HEK293 (cell line): ENCODE results near the gene HECTD2.
A peak's percentile ranks its signal among the peaks of the same experiment; 100 is the strongest.

Experiments
- GLIS2 ChIP-seq: fragments of 450-650 bp; formaldehyde crosslinking; IDR thresholded peaks from 2 replicates; pipeline ENCODE4 v1.5.1; 2016; ENCODE audit warnings: missing biosample characterization, missing genetic modification characterization
- HOXA7 ChIP-seq: sonication (generic); formaldehyde crosslinking; IDR thresholded peaks from 2 replicates; pipeline ENCODE4 v1.8.1; 2022; ENCODE audit warnings: missing genetic modification reagents, borderline replicate concordance
- PRDM10 ChIP-seq: fragments of 450-650 bp; formaldehyde crosslinking; IDR thresholded peaks from 2 replicates; pipeline ENCODE4 v1.5.1; 2016; ENCODE audit warnings: missing biosample characterization, missing genetic modification characterization
- SP2 ChIP-seq: fragments of 450-650 bp; formaldehyde crosslinking; IDR thresholded peaks from 2 replicates; pipeline ENCODE4 v1.5.1; 2016; ENCODE audit warnings: missing biosample characterization, missing genetic modification characterization
- ZNF138 ChIP-seq: fragments of 450-650 bp; formaldehyde crosslinking; IDR thresholded peaks from 2 replicates; pipeline ENCODE4 v1.5.1; 2016; ENCODE audit warnings: missing biosample characterization, missing genetic modification characterization, borderline replicate concordance
- ZNF221 ChIP-seq: fragments of 450-650 bp; formaldehyde crosslinking; IDR thresholded peaks from 2 replicates; pipeline ENCODE4 v1.5.1; 2017; ENCODE audit warnings: missing biosample characterization, missing genetic modification characterization, borderline replicate concordance
- ZNF24 ChIP-seq: fragments of 450-650 bp; formaldehyde crosslinking; IDR thresholded peaks from 2 replicates; pipeline ENCODE4 v1.5.1; 2016; ENCODE audit warnings: missing biosample characterization, missing genetic modification characterization
- ZNF561 ChIP-seq: fragments of 450-650 bp; IDR thresholded peaks from 2 replicates; pipeline ENCODE4 v1.5.1; 2018; ENCODE audit warnings: missing biosample characterization, missing genetic modification characterization, borderline replicate concordance
- TF ChIP-seq, protein P1 (sequence below): fragments of 450-650 bp; formaldehyde crosslinking; IDR thresholded peaks from 2 replicates; pipeline ENCODE4 v1.5.1; 2016; ENCODE audit warnings: missing biosample characterization, missing genetic modification characterization
- TF ChIP-seq, protein P2 (sequence below): fragments of 450-650 bp; formaldehyde crosslinking; IDR thresholded peaks from 2 replicates; pipeline ENCODE4 v1.5.1; 2016; ENCODE audit warnings: missing biosample characterization, missing genetic modification characterization
- TF ChIP-seq, protein P3 (sequence below): fragments of 450-650 bp; formaldehyde crosslinking; IDR thresholded peaks from 2 replicates; pipeline ENCODE4 v1.5.1; 2016; ENCODE audit warnings: missing biosample characterization, missing genetic modification characterization, low read depth
- TF ChIP-seq, protein P4 (sequence below): fragments of 450-650 bp; formaldehyde crosslinking; optimal IDR thresholded peaks from 2 replicates; pipeline ENCODE3; 2016; ENCODE audit warnings: missing biosample characterization, mild to moderate bottlenecking, missing genetic modification characterization

DNA sequence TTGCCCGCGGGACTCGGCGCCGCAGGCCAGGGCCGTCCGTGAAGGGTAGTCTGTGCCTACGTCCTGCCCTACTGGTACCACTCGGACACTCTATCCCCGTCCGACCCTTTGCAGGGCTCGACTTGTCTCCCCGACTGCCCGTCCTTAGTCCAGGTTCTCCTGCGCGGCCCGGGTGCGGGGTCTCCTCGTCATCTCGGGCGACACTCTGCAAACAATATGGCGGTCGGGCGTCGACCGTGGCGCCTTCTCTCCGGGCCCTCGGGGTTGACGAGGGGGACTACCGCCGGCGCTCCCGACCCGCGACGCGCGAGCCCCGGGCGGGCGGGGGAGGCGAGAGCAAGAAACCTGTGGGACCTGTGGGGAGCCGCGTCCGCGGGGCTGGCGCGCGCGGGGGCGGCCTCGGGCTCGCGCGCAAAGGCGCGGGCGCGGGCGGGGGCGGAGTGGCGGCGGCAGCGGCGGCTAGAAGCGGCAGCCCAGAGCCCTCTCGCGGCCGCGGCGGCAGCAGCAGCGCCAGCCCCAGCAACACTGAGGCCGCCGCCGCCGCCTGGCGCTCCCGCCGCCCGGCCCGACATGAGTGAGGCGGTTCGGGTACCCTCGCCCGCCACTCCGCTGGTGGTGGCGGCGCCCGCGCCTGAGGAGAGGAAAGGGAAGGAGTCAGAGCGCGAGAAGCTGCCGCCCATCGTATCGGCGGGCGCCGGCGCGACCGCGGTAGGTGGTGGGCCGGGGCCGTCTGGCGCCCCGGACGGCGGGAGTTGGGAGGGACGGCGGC lies at the start of gene HECTD2:
- TF ChIP-seq, protein P1, sequence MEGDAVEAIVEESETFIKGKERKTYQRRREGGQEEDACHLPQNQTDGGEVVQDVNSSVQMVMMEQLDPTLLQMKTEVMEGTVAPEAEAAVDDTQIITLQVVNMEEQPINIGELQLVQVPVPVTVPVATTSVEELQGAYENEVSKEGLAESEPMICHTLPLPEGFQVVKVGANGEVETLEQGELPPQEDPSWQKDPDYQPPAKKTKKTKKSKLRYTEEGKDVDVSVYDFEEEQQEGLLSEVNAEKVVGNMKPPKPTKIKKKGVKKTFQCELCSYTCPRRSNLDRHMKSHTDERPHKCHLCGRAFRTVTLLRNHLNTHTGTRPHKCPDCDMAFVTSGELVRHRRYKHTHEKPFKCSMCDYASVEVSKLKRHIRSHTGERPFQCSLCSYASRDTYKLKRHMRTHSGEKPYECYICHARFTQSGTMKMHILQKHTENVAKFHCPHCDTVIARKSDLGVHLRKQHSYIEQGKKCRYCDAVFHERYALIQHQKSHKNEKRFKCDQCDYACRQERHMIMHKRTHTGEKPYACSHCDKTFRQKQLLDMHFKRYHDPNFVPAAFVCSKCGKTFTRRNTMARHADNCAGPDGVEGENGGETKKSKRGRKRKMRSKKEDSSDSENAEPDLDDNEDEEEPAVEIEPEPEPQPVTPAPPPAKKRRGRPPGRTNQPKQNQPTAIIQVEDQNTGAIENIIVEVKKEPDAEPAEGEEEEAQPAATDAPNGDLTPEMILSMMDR (tag by site-specific recombination) = no peak
- TF ChIP-seq SP2 (tag by site-specific recombination) (no peak), ZNF138 (tag by site-specific recombination) (no peak), HOXA7 (CRISPR knock-in tag) (no peak), ZNF561 (tag by site-specific recombination) (peak; percentile 27; the same call in 1 of the 2 replicates), ZNF24 (tag by site-specific recombination) (peak; percentile 29; the same call in 1 of the 2 replicates), ZNF221 (tag by site-specific recombination) (no peak), GLIS2 (tag by site-specific recombination) (no peak), PRDM10 (tag by site-specific recombination) (no peak)
- TF ChIP-seq, protein P2, sequence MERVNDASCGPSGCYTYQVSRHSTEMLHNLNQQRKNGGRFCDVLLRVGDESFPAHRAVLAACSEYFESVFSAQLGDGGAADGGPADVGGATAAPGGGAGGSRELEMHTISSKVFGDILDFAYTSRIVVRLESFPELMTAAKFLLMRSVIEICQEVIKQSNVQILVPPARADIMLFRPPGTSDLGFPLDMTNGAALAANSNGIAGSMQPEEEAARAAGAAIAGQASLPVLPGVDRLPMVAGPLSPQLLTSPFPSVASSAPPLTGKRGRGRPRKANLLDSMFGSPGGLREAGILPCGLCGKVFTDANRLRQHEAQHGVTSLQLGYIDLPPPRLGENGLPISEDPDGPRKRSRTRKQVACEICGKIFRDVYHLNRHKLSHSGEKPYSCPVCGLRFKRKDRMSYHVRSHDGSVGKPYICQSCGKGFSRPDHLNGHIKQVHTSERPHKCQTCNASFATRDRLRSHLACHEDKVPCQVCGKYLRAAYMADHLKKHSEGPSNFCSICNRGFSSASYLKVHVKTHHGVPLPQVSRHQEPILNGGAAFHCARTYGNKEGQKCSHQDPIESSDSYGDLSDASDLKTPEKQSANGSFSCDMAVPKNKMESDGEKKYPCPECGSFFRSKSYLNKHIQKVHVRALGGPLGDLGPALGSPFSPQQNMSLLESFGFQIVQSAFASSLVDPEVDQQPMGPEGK = no peak
- TF ChIP-seq, protein P3, sequence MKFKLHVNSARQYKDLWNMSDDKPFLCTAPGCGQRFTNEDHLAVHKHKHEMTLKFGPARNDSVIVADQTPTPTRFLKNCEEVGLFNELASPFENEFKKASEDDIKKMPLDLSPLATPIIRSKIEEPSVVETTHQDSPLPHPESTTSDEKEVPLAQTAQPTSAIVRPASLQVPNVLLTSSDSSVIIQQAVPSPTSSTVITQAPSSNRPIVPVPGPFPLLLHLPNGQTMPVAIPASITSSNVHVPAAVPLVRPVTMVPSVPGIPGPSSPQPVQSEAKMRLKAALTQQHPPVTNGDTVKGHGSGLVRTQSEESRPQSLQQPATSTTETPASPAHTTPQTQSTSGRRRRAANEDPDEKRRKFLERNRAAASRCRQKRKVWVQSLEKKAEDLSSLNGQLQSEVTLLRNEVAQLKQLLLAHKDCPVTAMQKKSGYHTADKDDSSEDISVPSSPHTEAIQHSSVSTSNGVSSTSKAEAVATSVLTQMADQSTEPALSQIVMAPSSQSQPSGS (tag by site-specific recombination) = no peak
- TF ChIP-seq, protein P4, sequence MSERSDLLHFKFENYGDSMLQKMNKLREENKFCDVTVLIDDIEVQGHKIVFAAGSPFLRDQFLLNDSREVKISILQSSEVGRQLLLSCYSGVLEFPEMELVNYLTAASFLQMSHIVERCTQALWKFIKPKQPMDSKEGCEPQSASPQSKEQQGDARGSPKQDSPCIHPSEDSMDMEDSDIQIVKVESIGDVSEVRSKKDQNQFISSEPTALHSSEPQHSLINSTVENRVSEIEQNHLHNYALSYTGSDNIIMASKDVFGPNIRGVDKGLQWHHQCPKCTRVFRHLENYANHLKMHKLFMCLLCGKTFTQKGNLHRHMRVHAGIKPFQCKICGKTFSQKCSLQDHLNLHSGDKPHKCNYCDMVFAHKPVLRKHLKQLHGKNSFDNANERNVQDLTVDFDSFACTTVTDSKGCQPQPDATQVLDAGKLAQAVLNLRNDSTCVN (tag by site-specific recombination) = peak; percentile 89
